ENCODE results near the gene SLC25A22.

SLC25A22 gene

GRCh38 chr11:821512-822371 lies 23.7 kb upstream of the SLC25A22 start:
- DNase-seq (ENCODE audit: low read depth) = no peak

- no peak for DNase-seq (ENCODE audit: low read depth)
These were observed 22.8 kb upstream of the SLC25A22 start for GRCh38 chr11:820655-821511.

- DNase-seq (ENCODE audit: low read depth) = peak; percentile 65
These were observed 22.0 kb upstream of the SLC25A22 start for GRCh38 chr11:819943-820649.

GRCh38 chr11:819129-819931 lies 21.2 kb upstream of the SLC25A22 start:
- peak; percentile 81 for DNase-seq (ENCODE audit: low read depth)

- no peak for DNase-seq (ENCODE audit: low read depth)
These were observed 20.5 kb upstream of the SLC25A22 start, which contains the start of gene PNPLA2 for GRCh38 chr11:818396-819128. TSS of gene PNPLA2 (plus strand) at chr11:818914. CDS start at chr11:819719, 805 bp downstream.

GRCh38 chr11:816433-816779 lies 18.3 kb upstream of the SLC25A22 start:
- no peak for DNase-seq (ENCODE audit: low read depth)

GRCh38 chr11:815675-816432 lies 17.8 kb upstream of the SLC25A22 start:
- DNase-seq (ENCODE audit: low read depth) = no peak

- no peak for DNase-seq (ENCODE audit: low read depth)
These were observed 15.5 kb upstream of the SLC25A22 start for GRCh38 chr11:813456-814096.

- DNase-seq (ENCODE audit: low read depth) = no peak
These were observed 15.0 kb upstream of the SLC25A22 start for GRCh38 chr11:813072-813455.

- no peak for DNase-seq (ENCODE audit: low read depth)
These were observed 14.3 kb upstream of the SLC25A22 start for GRCh38 chr11:812390-812789.

GRCh38 chr11:811446-812245 lies 13.6 kb upstream of the SLC25A22 start:
- DNase-seq (ENCODE audit: low read depth) = no peak

- DNase-seq (ENCODE audit: low read depth) = no peak
These were observed 12.0 kb upstream of the SLC25A22 start for GRCh38 chr11:810040-810567.

GRCh38 chr11:809287-810039 lies 11.4 kb upstream of the SLC25A22 start, which contains the start of gene RPLP2:
TSS of gene RPLP2 (plus strand) at chr11:809967. CDS start at chr11:810235, 268 bp downstream.
- peak; percentile 97 for DNase-seq (ENCODE audit: low read depth)

GRCh38 chr11:808427-809286 lies 10.6 kb upstream of the SLC25A22 start:
- DNase-seq (ENCODE audit: low read depth) = no peak

GRCh38 chr11:804599-804964 lies 6.5 kb upstream of the SLC25A22 start:
- no peak for DNase-seq (ENCODE audit: low read depth)

- no peak for DNase-seq (ENCODE audit: low read depth)
These were observed 5.9 kb upstream of the SLC25A22 start for GRCh38 chr11:803770-804598.

Measured in iris pigment epithelial cell (primary cell).